GM21526 (cell line): ENCODE data around the gene PKN1.
"Not testable (repeated sequence)": the region's sequence is repeated elsewhere in the genome, so short reads cannot be mapped to it uniquely, and the experiment has no call there.

Experiments used
- ATAC-seq: cut with Tn5 transposase; IDR thresholded peaks from one replicate; pipeline ENCODE4 v1.9.1; 2021; ENCODE audit warnings: moderate library complexity; ENCODE audit not compliant: unreplicated experiment, low FRiP score

PKN1 gene

GRCh38 chr19:14432791-14433553 lies at the start of gene PKN1:
Gene PKN1, plus strand, starts transcription at chr19:14433306. Its CDS starts 216 bp downstream, at chr19:14433522.
- no peak for ATAC-seq

DNA sequence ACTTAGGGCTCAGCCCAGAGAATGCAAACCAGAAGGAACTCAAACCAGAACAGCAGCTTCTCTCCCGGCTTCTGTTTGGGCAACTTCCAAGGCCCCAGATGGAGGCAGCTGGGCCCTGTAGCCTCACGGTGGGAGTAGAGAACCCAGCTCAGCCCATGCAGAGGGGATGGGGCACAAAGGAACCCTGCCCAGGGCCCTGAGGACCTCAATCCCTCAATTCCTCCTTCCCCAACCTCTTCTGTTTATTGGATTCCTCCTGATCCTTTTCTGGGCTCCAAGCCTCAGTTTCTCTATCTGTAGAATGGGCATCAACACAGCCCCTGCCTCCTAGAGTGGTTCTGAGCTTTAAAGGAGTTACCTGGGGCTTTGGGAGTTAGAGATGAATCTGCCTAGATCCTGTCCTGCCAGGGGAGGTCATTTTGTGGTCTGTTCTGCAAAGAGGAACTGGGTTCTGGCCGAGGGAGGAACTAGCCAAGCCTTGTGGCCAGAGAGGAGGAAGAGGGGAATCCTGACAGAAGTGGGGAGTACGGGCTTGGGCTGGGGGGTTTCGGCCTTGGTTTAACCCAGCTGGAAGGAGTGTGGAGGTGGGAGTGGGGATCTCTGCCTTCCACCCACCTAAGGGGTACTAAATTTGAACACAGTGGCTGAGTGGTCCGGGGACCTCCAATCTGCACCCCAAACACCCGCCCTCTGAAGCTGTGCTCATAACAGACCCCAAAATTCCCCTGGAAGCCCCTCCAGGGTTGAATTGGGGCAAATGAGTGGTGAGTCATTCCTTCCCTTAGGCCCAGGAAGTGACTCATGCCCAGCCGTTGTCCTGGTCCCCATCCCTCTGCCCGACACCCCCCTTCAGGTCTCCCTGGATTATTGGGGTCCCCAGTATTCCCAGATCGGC lies 49.2 kb upstream of the PKN1 start:
- no peak for ATAC-seq

- no peak for ATAC-seq
Observed at GRCh38 chr19:14385492-14385891, 47.6 kb upstream of the PKN1 start.

- no peak for ATAC-seq
Observed at GRCh38 chr19:14390548-14390947, 42.6 kb upstream of the PKN1 start.

GRCh38 chr19:14391156-14391821 lies 41.8 kb upstream of the PKN1 start:
- ATAC-seq, result no peak

- no peak for ATAC-seq
Observed at GRCh38 chr19:14393329-14393728, 39.8 kb upstream of the PKN1 start.

DNA sequence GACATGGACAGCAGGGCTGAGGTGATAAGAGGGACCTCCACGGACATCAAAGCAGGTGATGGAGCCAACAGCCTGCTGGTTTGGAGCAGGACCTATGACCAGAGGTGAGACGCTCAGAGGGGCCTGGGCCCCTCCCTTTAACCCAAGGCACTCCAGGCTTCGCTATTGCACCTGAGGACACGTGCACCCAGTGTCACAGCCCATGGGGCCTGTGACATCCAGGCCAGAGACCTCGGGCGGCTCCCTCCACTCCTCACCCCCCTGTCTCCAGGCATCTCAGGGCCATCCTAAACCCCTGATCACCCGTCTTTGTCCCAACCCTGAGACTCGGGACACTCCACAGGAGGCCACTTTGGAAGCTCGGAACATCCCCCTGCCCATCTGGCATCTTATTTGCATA lies 38.9 kb upstream of the PKN1 start:
- no peak for ATAC-seq

DNA sequence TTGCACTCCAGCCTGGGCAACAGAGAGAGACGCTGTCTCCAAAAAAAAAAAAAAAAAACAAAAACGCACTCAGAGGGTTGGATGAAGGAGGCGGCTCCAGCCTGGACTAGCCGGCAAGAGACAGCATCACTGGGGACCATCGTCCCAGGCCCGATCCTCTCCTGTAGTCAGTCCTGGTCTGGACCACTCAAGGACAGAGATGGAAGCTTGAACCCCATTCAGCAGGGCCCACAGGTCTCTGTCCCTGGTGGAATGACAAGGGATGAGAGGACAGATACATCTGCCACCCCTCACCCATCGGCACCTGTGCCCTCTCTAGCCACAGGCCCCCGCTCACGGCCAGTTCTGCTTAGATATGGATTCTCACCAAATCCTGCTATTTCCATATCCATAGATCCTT lies 37.8 kb upstream of the PKN1 start:
- ATAC-seq, result no peak

GRCh38 chr19:14395710-14396336 lies 37.3 kb upstream of the PKN1 start:
- no peak for ATAC-seq

GRCh38 chr19:14396730-14397129 lies 36.4 kb upstream of the PKN1 start:
- not testable (repeated sequence) for ATAC-seq

DNA sequence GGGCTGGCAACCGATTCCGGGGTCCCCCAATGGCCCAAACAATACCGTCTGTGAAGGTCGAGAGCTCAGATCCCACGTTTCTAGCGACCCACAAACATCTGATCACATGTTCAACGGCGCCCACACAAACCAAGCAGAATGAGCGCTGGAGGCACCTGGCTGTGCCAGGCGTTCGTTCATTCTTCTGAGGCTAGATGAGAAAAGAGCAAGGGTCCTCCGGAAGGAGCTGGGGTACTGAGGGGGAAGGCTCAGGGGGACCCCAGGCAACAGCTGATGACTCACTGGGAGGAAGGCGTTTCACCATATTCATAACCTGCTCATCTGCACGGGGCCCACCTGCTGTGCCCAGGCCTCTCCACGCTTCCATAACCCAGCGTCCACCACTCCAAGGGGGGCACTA lies 35.9 kb upstream of the PKN1 start:
- ATAC-seq, result not testable (repeated sequence)

GRCh38 chr19:14400951-14401431 lies 32.1 kb upstream of the PKN1 start:
- no peak for ATAC-seq

GRCh38 chr19:14401468-14402195 lies 31.5 kb upstream of the PKN1 start:
- no peak for ATAC-seq

GRCh38 chr19:14402332-14403144 lies 30.6 kb upstream of the PKN1 start:
- ATAC-seq, result no peak

DNA sequence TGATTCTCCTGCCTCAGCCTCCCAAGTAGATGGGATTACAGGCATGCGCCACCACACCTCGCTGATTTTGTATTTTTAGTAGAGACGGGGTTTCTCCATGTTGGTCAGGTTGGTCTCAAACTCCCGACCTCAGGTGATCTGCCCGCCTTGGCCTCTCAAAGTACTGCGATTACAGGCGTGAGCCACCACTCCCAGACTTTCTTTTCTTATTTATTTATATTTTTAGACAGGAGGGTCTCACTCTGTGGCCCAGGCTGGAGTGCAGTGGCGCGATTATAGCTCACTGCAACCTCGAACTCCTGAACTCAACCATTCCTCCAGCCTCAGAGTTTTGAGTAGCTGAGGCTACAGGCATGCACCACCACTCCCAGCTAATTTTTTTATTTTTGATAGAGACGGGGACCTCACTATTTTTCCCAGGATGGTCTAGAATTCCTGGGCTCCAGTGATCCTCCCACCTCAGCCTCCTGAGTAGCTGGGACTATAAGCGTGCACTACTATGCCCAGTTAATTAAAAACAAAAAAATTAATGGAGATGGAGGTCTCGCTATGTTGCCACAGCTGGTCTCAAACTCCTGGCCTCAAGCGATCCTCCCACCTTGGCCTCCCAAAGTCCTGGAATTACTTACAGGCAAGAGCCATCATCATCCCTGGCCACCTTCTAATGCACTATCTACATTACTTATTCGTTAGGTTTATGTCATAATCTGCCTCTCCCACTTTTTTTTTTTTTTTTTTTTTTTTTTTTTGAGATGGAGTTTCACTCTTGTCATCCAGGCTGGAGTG lies 29.8 kb upstream of the PKN1 start:
- ATAC-seq, result not testable (repeated sequence)

DNA sequence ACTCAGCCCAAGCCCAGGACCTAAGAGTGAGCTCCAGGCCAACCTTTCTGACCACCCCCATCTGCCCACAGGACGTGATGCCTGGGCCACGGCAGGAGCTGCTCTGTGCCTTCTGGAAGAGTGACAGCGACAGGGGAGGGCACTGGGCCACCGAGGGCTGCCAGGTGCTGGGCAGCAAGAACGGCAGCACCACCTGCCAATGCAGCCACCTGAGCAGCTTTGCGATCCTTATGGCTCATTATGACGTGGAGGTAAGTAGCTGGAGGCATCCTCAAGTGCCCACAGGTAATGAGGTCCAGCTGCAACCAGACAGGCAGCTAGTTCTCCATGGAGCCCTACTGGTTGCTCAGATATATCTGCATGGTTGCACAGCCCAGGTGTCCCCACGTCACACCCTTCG lies 28.8 kb upstream of the PKN1 start:
- no peak for ATAC-seq

- peak; percentile 3 for ATAC-seq
Observed at GRCh38 chr19:14405380-14405757, 27.7 kb upstream of the PKN1 start.
